Measurements from ENCODE around the gene ZNF436.

GRCh38 chr1:23395154-23395724, 25.6 kb upstream of the ZNF436 start:
- TF ChIP-seq CTCF (IDR thresholded peaks at IDR 0.05 in 2 of 3, conservative IDR thresholded peaks at IDR 0.05 in 1 of 3; ENCODE audit: insufficient read depth in 2 of 3, low read depth in 1 of 3, low read length in 3 of 3) = no peak
- TF ChIP-seq ELK1 (CRISPR knock-in tag; IDR thresholded peaks at IDR 0.05) = no peak
- TF ChIP-seq TBL1XR1 (IDR thresholded peaks at IDR 0.05; ENCODE audit: low read length in 2 of 2) = no peak
- TF ChIP-seq FOXK2 (conservative IDR thresholded peaks at IDR 0.05 in 1 of 2, IDR thresholded peaks at IDR 0.05 in 1 of 2; ENCODE audit: low read depth in 2 of 2) = no peak
- TF ChIP-seq EZH2 (IDR thresholded peaks at IDR 0.05; ENCODE audit: borderline replicate concordance, low read depth, low read length) = no peak
